MM.1S (cell line): ENCODE measurements around the gene BRWD1.

Source experiments
- DNase-seq: peaks from one replicate; pipeline ENCODE4 v3.0.0-alpha.2; 2015
- H2AFZ ChIP-seq: fragments of 300-600 bp; sonication (generic); 2 replicates; pipeline ENCODE4 v1.6.0; 2016; ENCODE audit warnings: antibody characterized with exemption, low read length
- H3F3A ChIP-seq: fragments of 300-600 bp; sonication (generic); 2 replicates; pipeline ENCODE4 v1.6.1; 2016; ENCODE audit warnings: mild to moderate bottlenecking, antibody characterized with exemption, low read length, moderate library complexity, mixed read lengths; ENCODE audit not compliant: insufficient read depth
- H3K27ac ChIP-seq: fragments of 300-600 bp; sonication (generic); 2 replicates; pipeline ENCODE4 v1.5.1; 2016; ENCODE audit warnings: mild to moderate bottlenecking, low read length
- H3K27me3 ChIP-seq: fragments of 300-600 bp; sonication (generic); replicated peaks from 2 replicates; pipeline ENCODE4 v1.6.0; 2016; ENCODE audit warnings: low read length; ENCODE audit not compliant: insufficient read depth
- H3K36me3 ChIP-seq: fragments of 300-600 bp; sonication (generic); replicated peaks from 2 replicates; pipeline ENCODE4 v1.6.1; 2016; ENCODE audit warnings: mild to moderate bottlenecking, low read length, mixed read lengths; ENCODE audit not compliant: insufficient read depth
- H3K4me1 ChIP-seq: fragments of 300-600 bp; sonication (generic); 2 replicates; pipeline ENCODE4 v1.6.1; 2016; ENCODE audit warnings: low read length, mixed read lengths
- H3K4me2 ChIP-seq: fragments of 300-600 bp; sonication (generic); 2 replicates; pipeline ENCODE4 v1.6.0; 2016; ENCODE audit warnings: low read depth, low read length
- H3K4me3 ChIP-seq: fragments of 300-600 bp; sonication (generic); 2 replicates; pipeline ENCODE4 v1.5.1; 2016; ENCODE audit warnings: low read length, mixed read lengths
- H3K79me2 ChIP-seq: fragments of 300-600 bp; sonication (generic); 2 replicates; pipeline ENCODE4 v1.6.1; 2016; ENCODE audit warnings: mixed run types, low read length, mixed read lengths
- H3K9ac ChIP-seq: fragments of 300-600 bp; sonication (generic); 2 replicates; pipeline ENCODE4 v1.6.1; 2016; ENCODE audit warnings: low read length, mixed read lengths
- H3K9me2 ChIP-seq: fragments of 300-600 bp; sonication (generic); replicated peaks from 2 replicates; pipeline ENCODE4 v1.6.1; 2016; ENCODE audit warnings: mild to moderate bottlenecking, low read length, mixed read lengths; ENCODE audit not compliant: insufficient read depth
- H3K9me3 ChIP-seq: fragments of 300-600 bp; sonication (generic); replicated peaks from 2 replicates; pipeline ENCODE4 v1.6.1; 2016; ENCODE audit warnings: mild to moderate bottlenecking, low read length, mixed read lengths; ENCODE audit not compliant: insufficient read depth
- H4K20me1 ChIP-seq: fragments of 300-600 bp; sonication (generic); 2 replicates; pipeline ENCODE4 v1.6.1; 2016; ENCODE audit warnings: mild to moderate bottlenecking, low read length, moderate library complexity, mixed read lengths; ENCODE audit not compliant: insufficient read depth
- CTCF ChIP-seq: fragments of 300-600 bp; sonication (generic); IDR thresholded peaks from 2 replicates; pipeline ENCODE4 v1.5.1; 2016; ENCODE audit warnings: antibody characterized with exemption, low read length, mixed read lengths
- EZH2 ChIP-seq: fragments of 300-600 bp; sonication (generic); optimal IDR thresholded peaks from 2 replicates; pipeline ENCODE3; 2017; ENCODE audit warnings: low read depth, mild to moderate bottlenecking, antibody characterized with exemption, low read length, mixed read lengths
- EZH2phosphoT487 ChIP-seq: fragments of 300-600 bp; sonication (generic); IDR thresholded peaks from 2 replicates; pipeline ENCODE4 v1.6.1; 2018; ENCODE audit warnings: antibody characterized with exemption, low read length

Gene BRWD1

GRCh38 chr21:39215078-39215477 is 98.4 kb downstream of the BRWD1 start:
- Histone ChIP-seq H3F3A (no peaks in the 10 kb centered on the region), H3K4me2 (no peak overlapping the region), H3K9me2 (no peaks in the 10 kb centered on the region), H3K4me3 (no peak overlapping the region), H3K9me3 (no peaks in the 10 kb centered on the region), H2AFZ (no peak overlapping the region), H3K27ac (no peak overlapping the region), H3K36me3 (peaks cover 4% of the 10 kb centered on the region), H4K20me1 (no peaks in the 10 kb centered on the region), H3K9ac (no peak overlapping the region), H3K79me2 (no peaks in the 10 kb centered on the region), H3K27me3 (no peaks in the 10 kb centered on the region), H3K4me1 (no peaks in the 10 kb centered on the region)
- TF ChIP-seq CTCF (no peak), EZH2phosphoT487 (no peak), EZH2 (no peak)
- DNase-seq: no peak

GRCh38 chr21:39209334-39209688 is 104.1 kb downstream of the BRWD1 start:
- no peak for DNase-seq
- Histone ChIP-seq H3K36me3 (peaks cover 7% of the 10 kb centered on the region), H2AFZ (no peak overlapping the region), H3K4me1 (no peaks in the 10 kb centered on the region), H3K27me3 (no peaks in the 10 kb centered on the region), H3K79me2 (no peaks in the 10 kb centered on the region), H3K4me3 (no peak overlapping the region), H3F3A (no peaks in the 10 kb centered on the region), H3K9ac (no peak overlapping the region), H4K20me1 (no peaks in the 10 kb centered on the region), H3K27ac (no peak overlapping the region), H3K9me3 (no peaks in the 10 kb centered on the region), H3K9me2 (no peaks in the 10 kb centered on the region), H3K4me2 (no peak overlapping the region)
- no peak for TF ChIP-seq CTCF
- no peak for TF ChIP-seq EZH2phosphoT487
- TF ChIP-seq EZH2: no peak

- no peaks in the 10 kb centered on the region for H3F3A ChIP-seq
- no peaks in the 10 kb centered on the region for H3K4me1 ChIP-seq
- no peak overlapping the region for H3K27ac ChIP-seq
- H3K36me3 ChIP-seq: peaks cover 7% of the 10 kb centered on the region
- H3K9me2 ChIP-seq: no peaks in the 10 kb centered on the region
- H3K4me2 ChIP-seq: no peak overlapping the region
- H3K79me2 ChIP-seq: no peaks in the 10 kb centered on the region
- TF ChIP-seq EZH2 (no peak), CTCF (no peak), EZH2phosphoT487 (no peak)
- H3K27me3 ChIP-seq: no peaks in the 10 kb centered on the region
- no peak overlapping the region for H3K9ac ChIP-seq
- H3K4me3 ChIP-seq: no peak overlapping the region
- DNase-seq: no peak
- H3K9me3 ChIP-seq: no peaks in the 10 kb centered on the region
- H4K20me1 ChIP-seq: no peaks in the 10 kb centered on the region
- H2AFZ ChIP-seq: no peak overlapping the region
These were observed 104.7 kb downstream of the BRWD1 start for GRCh38 chr21:39208624-39209333.
